Measurements from ENCODE around the gene HFE.

HFE gene

GRCh38 chr6:26128013-26128771, 41.0 kb downstream of the HFE start:
- FAIRE-seq (no peak), DNase-seq (ENCODE audit: insufficient read length, low spot score) (no peak)
- TF ChIP-seq TAF1 (IDR thresholded peaks at IDR 0.05; ENCODE audit: low read depth, low read length) (no peak), PAX5 (IDR thresholded peaks at IDR 0.05; ENCODE audit: insufficient read depth, low read length, severe bottlenecking) (no peak), POLR2AphosphoS5 (IDR thresholded peaks at IDR 0.05; ENCODE audit: low read depth, low read length) (no peak), POLR2A (IDR thresholded peaks at IDR 0.05; ENCODE audit: low read depth, low read length) (no peak), SPI1 (IDR thresholded peaks at IDR 0.05; ENCODE audit: low read depth, low read length) (no peak), POU2F2 (IDR thresholded peaks at IDR 0.05; ENCODE audit: low read depth, low read length) (no peak)

GRCh38 chr6:26129656-26130055, 42.4 kb downstream of the HFE start:
- no peak for FAIRE-seq
- no peak for DNase-seq (ENCODE audit: insufficient read length, low spot score)
- TF ChIP-seq PAX5 (IDR thresholded peaks at IDR 0.05; ENCODE audit: insufficient read depth, low read length, severe bottlenecking): no peak
- no peak for TF ChIP-seq TAF1 (IDR thresholded peaks at IDR 0.05; ENCODE audit: low read depth, low read length)

GRCh38 chr6:26130581-26131249, 43.5 kb downstream of the HFE start:
- TF ChIP-seq PAX5 (IDR thresholded peaks at IDR 0.05; ENCODE audit: insufficient read depth, low read length, severe bottlenecking) (no peak), POU2F2 (IDR thresholded peaks at IDR 0.05; ENCODE audit: low read depth, low read length) (no peak), POLR2AphosphoS5 (IDR thresholded peaks at IDR 0.05; ENCODE audit: low read depth, low read length) (no peak), TAF1 (IDR thresholded peaks at IDR 0.05; ENCODE audit: low read depth, low read length) (no peak), SPI1 (IDR thresholded peaks at IDR 0.05; ENCODE audit: low read depth, low read length) (no peak), POLR2A (IDR thresholded peaks at IDR 0.05; ENCODE audit: low read depth, low read length) (no peak)
- DNase-seq (ENCODE audit: insufficient read length, low spot score): no peak

GRCh38 chr6:26131618-26132017, 44.4 kb downstream of the HFE start:
- FAIRE-seq (no peak), DNase-seq (ENCODE audit: insufficient read length, low spot score) (no peak)
- TF ChIP-seq POLR2AphosphoS5 (IDR thresholded peaks at IDR 0.05; ENCODE audit: low read depth, low read length) (no peak), POU2F2 (IDR thresholded peaks at IDR 0.05; ENCODE audit: low read depth, low read length) (no peak), SPI1 (IDR thresholded peaks at IDR 0.05; ENCODE audit: low read depth, low read length) (no peak), TAF1 (IDR thresholded peaks at IDR 0.05; ENCODE audit: low read depth, low read length) (no peak), POLR2A (IDR thresholded peaks at IDR 0.05; ENCODE audit: low read depth, low read length) (no peak), PAX5 (IDR thresholded peaks at IDR 0.05; ENCODE audit: insufficient read depth, low read length, severe bottlenecking) (no peak)

More at GRCh38 chr6:26130581-26131249, 43.5 kb downstream of the HFE start:
- FAIRE-seq: no peak

- peak; percentile 59 for FAIRE-seq
- TF ChIP-seq POLR2A (IDR thresholded peaks at IDR 0.05; ENCODE audit: low read depth, low read length) (no peak), POU2F2 (IDR thresholded peaks at IDR 0.05; ENCODE audit: low read depth, low read length) (no peak), TAF1 (IDR thresholded peaks at IDR 0.05; ENCODE audit: low read depth, low read length) (no peak), POLR2AphosphoS5 (IDR thresholded peaks at IDR 0.05; ENCODE audit: low read depth, low read length) (no peak), PAX5 (IDR thresholded peaks at IDR 0.05; ENCODE audit: insufficient read depth, low read length, severe bottlenecking) (no peak), SPI1 (IDR thresholded peaks at IDR 0.05; ENCODE audit: low read depth, low read length) (no peak)
- no peak for DNase-seq (ENCODE audit: insufficient read length, low spot score)
Measured at GRCh38 chr6:26133730-26134129, 46.5 kb downstream of the HFE start.

- DNase-seq (ENCODE audit: insufficient read length, low spot score) (no peak), FAIRE-seq (no peak)
- no peak for TF ChIP-seq POLR2A (IDR thresholded peaks at IDR 0.05; ENCODE audit: low read depth, low read length)
- no peak for TF ChIP-seq SPI1 (IDR thresholded peaks at IDR 0.05; ENCODE audit: low read depth, low read length)
- TF ChIP-seq POLR2AphosphoS5 (IDR thresholded peaks at IDR 0.05; ENCODE audit: low read depth, low read length): no peak
- no peak for TF ChIP-seq PAX5 (IDR thresholded peaks at IDR 0.05; ENCODE audit: insufficient read depth, low read length, severe bottlenecking)
- no peak for TF ChIP-seq POU2F2 (IDR thresholded peaks at IDR 0.05; ENCODE audit: low read depth, low read length)
- no peak for TF ChIP-seq TAF1 (IDR thresholded peaks at IDR 0.05; ENCODE audit: low read depth, low read length)
Measured at GRCh38 chr6:26136321-26136720, 49.1 kb downstream of the HFE start.

- FAIRE-seq: no peak
- TF ChIP-seq TAF1 (IDR thresholded peaks at IDR 0.05; ENCODE audit: low read depth, low read length) (no peak), POU2F2 (IDR thresholded peaks at IDR 0.05; ENCODE audit: low read depth, low read length) (no peak), POLR2AphosphoS5 (IDR thresholded peaks at IDR 0.05; ENCODE audit: low read depth, low read length) (no peak), SPI1 (IDR thresholded peaks at IDR 0.05; ENCODE audit: low read depth, low read length) (no peak), POLR2A (IDR thresholded peaks at IDR 0.05; ENCODE audit: low read depth, low read length) (no peak), PAX5 (IDR thresholded peaks at IDR 0.05; ENCODE audit: insufficient read depth, low read length, severe bottlenecking) (no peak)
- no peak for DNase-seq (ENCODE audit: insufficient read length, low spot score)
Measured at GRCh38 chr6:26140254-26140966, 53.2 kb downstream of the HFE start.

GRCh38 chr6:26140967-26141294, 53.7 kb downstream of the HFE start:
- DNase-seq (ENCODE audit: insufficient read length, low spot score): no peak
- no peak for FAIRE-seq
- no peak for TF ChIP-seq PAX5 (IDR thresholded peaks at IDR 0.05; ENCODE audit: insufficient read depth, low read length, severe bottlenecking)
- no peak for TF ChIP-seq POLR2A (IDR thresholded peaks at IDR 0.05; ENCODE audit: low read depth, low read length)
- no peak for TF ChIP-seq SPI1 (IDR thresholded peaks at IDR 0.05; ENCODE audit: low read depth, low read length)
- no peak for TF ChIP-seq TAF1 (IDR thresholded peaks at IDR 0.05; ENCODE audit: low read depth, low read length)
- no peak for TF ChIP-seq POU2F2 (IDR thresholded peaks at IDR 0.05; ENCODE audit: low read depth, low read length)
- no peak for TF ChIP-seq POLR2AphosphoS5 (IDR thresholded peaks at IDR 0.05; ENCODE audit: low read depth, low read length)

- TF ChIP-seq SPI1 (IDR thresholded peaks at IDR 0.05; ENCODE audit: low read depth, low read length) (no peak), TAF1 (IDR thresholded peaks at IDR 0.05; ENCODE audit: low read depth, low read length) (no peak), POLR2AphosphoS5 (IDR thresholded peaks at IDR 0.05; ENCODE audit: low read depth, low read length) (no peak), PAX5 (IDR thresholded peaks at IDR 0.05; ENCODE audit: insufficient read depth, low read length, severe bottlenecking) (no peak)
- DNase-seq (ENCODE audit: insufficient read length, low spot score): no peak
- no peak for FAIRE-seq
Measured at GRCh38 chr6:26141378-26141904, 54.2 kb downstream of the HFE start.

Data from GM12891 (cell line).